Endothelial cell of umbilical vein (primary cell): ENCODE results near the gene MEGF11. TPM values are rescaled to one million over a fixed set of nuclear protein-coding genes. Genes with fewer than 3 reads are reported as not detected.

Experiments used
- BruUV-seq: library from RNA; stranded (reverse); fragments of 400-500 nt; replicated peaks from 2 replicates; lab custom pipeline; 2021; lab: Mats Ljungman, UMichigan
- CTCF ChIA-PET: fragments of 300-600, 350-600 bp; sonication (Branson Sonifier 250); formaldehyde crosslinking; loops from one replicate; lab custom pipeline; 2021; ENCODE audit warnings: antibody characterized with exemption, inconsistent platforms; lab: Charles Lee
- POLR2A ChIA-PET: fragments of 300-600, 350-600 bp; sonication (Branson Sonifier 250); formaldehyde crosslinking; loops from one replicate; lab custom pipeline; 2021; ENCODE audit warnings: antibody characterized with exemption, inconsistent platforms; lab: Charles Lee
- DNase-seq: peaks from one replicate; pipeline ENCODE4 v3.0.0-alpha.2; 2011; ENCODE audit warnings: low read depth, low spot score
- FAIRE-seq: peaks from 2 replicates; lab custom pipeline; 2011; peaks lifted over from hg19 to GRCh38; lab: Jason Lieb, UNC
- H2AFZ ChIP-seq: 2 replicates; pipeline ENCODE4 v1.6.0; 2012; ENCODE audit warnings: low read depth, low read length, control low read depth, inconsistent platforms
- H3K27ac ChIP-seq: 2 replicates; pipeline ENCODE4 v1.5.1; 2011; ENCODE audit warnings: low read depth, mild to moderate bottlenecking, control low read depth, low read length, moderate library complexity; ENCODE audit not compliant: insufficient read depth
- H3K27me3 ChIP-seq, 2 experiments: 2 replicates each; pipeline versions ENCODE4 v1.6.0 to v1.6.1; 2011; ENCODE audit warnings: low read length in 2 of 2, mixed read lengths in 1 of 2; ENCODE audit not compliant: control insufficient read depth in 2 of 2, insufficient read depth in 2 of 2
- H3K36me3 ChIP-seq, 2 experiments: 2 replicates in 1 of 2; 3 replicates in 1 of 2; pipeline ENCODE4 v1.5.1; 2011; ENCODE audit warnings: low read length in 2 of 2, mild to moderate bottlenecking in 1 of 2, moderate library complexity in 1 of 2; ENCODE audit not compliant: control insufficient read depth in 2 of 2, insufficient read depth in 2 of 2; ENCODE audit errors: extremely low read depth in 1 of 2
- H3K4me1 ChIP-seq: 3 replicates; pipeline ENCODE4 v1.5.1; 2011; ENCODE audit warnings: mild to moderate bottlenecking, low read length; ENCODE audit not compliant: control insufficient read depth, insufficient read depth; ENCODE audit errors: extremely low read depth
- H3K4me2 ChIP-seq: 2 replicates; pipeline ENCODE4 v1.6.1; 2011; ENCODE audit warnings: low read length, control low read depth, mixed read lengths; ENCODE audit not compliant: insufficient read depth
- H3K4me3 ChIP-seq, 3 experiments: fragments of 200-600 bp in 1 of 3; sonication (generic), shearing (Covaris generic) in 1 of 3; replicated peaks in 1 of 3; 2 replicates each; pipeline ENCODE4 v1.5.1; 2011 to 2016; ENCODE audit warnings: control low read depth in 3 of 3, low read length in 3 of 3, mild to moderate bottlenecking in 2 of 3, inconsistent platforms in 1 of 3, low read depth in 1 of 3, moderate library complexity in 1 of 3; ENCODE audit not compliant: insufficient read depth in 1 of 3
- H3K79me2 ChIP-seq: 2 replicates; pipeline ENCODE4 v1.6.0; 2012; ENCODE audit warnings: low read length, inconsistent platforms; ENCODE audit not compliant: control insufficient read depth, insufficient read depth
- H3K9ac ChIP-seq: replicated peaks from 2 replicates; pipeline ENCODE3; 2011; ENCODE audit warnings: low read length, control low read depth; ENCODE audit not compliant: insufficient read depth; ENCODE audit errors: extremely low read depth
- H3K9me1 ChIP-seq: replicated peaks from 3 replicates; pipeline ENCODE4 v1.6.0; 2011; ENCODE audit warnings: mild to moderate bottlenecking, low read length; ENCODE audit not compliant: control insufficient read depth, insufficient read depth; ENCODE audit errors: extremely low read depth
- H3K9me3 ChIP-seq: replicated peaks from 2 replicates; pipeline ENCODE4 v1.5.1; 2012; ENCODE audit warnings: low read length, inconsistent platforms; ENCODE audit not compliant: control insufficient read depth, insufficient read depth
- H4K20me1 ChIP-seq: replicated peaks from 2 replicates; pipeline ENCODE3; 2011; ENCODE audit warnings: mild to moderate bottlenecking, low read length; ENCODE audit not compliant: control insufficient read depth, insufficient read depth; ENCODE audit errors: extremely low read depth
- CTCF ChIP-seq, 2 donors: IDR thresholded peaks; 1 replicate in 1 of 2; 2 replicates in 1 of 2; pipeline ENCODE4 v1.5.1; 2011; ENCODE audit warnings: low read length in 2 of 2, mild to moderate bottlenecking in 2 of 2, moderate library complexity in 2 of 2, control low read depth in 1 of 2, inconsistent platforms in 1 of 2, low read depth in 1 of 2; ENCODE audit not compliant: insufficient read depth in 1 of 2; ENCODE audit errors: extremely low read depth in 1 of 2
- EZH2 ChIP-seq: IDR thresholded peaks from 2 replicates; pipeline ENCODE4 v1.6.1; 2012; ENCODE audit warnings: borderline replicate concordance, low read depth, mild to moderate bottlenecking, moderate library complexity, low read length, inconsistent platforms; ENCODE audit not compliant: severe bottlenecking
- FOS ChIP-seq: IDR thresholded peaks from 2 replicates; pipeline ENCODE4 v1.6.1; 2011; ENCODE audit warnings: mild to moderate bottlenecking, low read length, moderate library complexity, borderline replicate concordance; ENCODE audit not compliant: insufficient read depth
- GATA2 ChIP-seq: IDR thresholded peaks from 2 replicates; pipeline ENCODE4 v1.7.0; 2011; ENCODE audit warnings: low read depth, mild to moderate bottlenecking, moderate library complexity, mixed read lengths, low read length; ENCODE audit not compliant: insufficient read length, insufficient read depth
- JUN ChIP-seq: IDR thresholded peaks from 2 replicates; pipeline ENCODE4 v1.6.1; 2011; ENCODE audit warnings: borderline replicate concordance, low read depth; ENCODE audit not compliant: insufficient read length, insufficient read depth
- MAX ChIP-seq: IDR thresholded peaks from 2 replicates; pipeline ENCODE4 v1.6.1; 2011; ENCODE audit not compliant: insufficient read depth, insufficient read length
- MYC ChIP-seq: IDR thresholded peaks from one replicate; pipeline ENCODE4 v1.6.1; 2011; ENCODE audit warnings: mild to moderate bottlenecking, low read depth, low read length
- POLR2A ChIP-seq: IDR thresholded peaks from 2 replicates; pipeline ENCODE4 v1.6.1; 2012; ENCODE audit warnings: low read depth, mild to moderate bottlenecking, control low read depth, low read length
- POLR2AphosphoS5 ChIP-seq: IDR thresholded peaks from 2 replicates; pipeline ENCODE4 v1.6.1; 2012; ENCODE audit warnings: low read depth, mild to moderate bottlenecking, control low read depth, low read length, moderate library complexity; ENCODE audit not compliant: insufficient read depth
- dilution Hi-C: fragments of 300-500 bp; cut with MboI; formaldehyde crosslinking; loops from one replicate; pipeline ENCODE4 v1.15.0; 2019; ENCODE audit warnings: low sequenced_read_pairs; ENCODE audit not compliant: extremely low pct_ligation_motif_present
- intact Hi-C: fragments of 100-400 bp; cut with micrococcal nuclease; formaldehyde crosslinking; loops from one replicate; pipeline ENCODE4 v1.10.0; 2022
- polyA plus RNA-seq, 4 experiments: library from polyadenylated mRNA; depleted of rRNA in 3 of 4; stranded (reverse) in 3 of 4; unstranded in 1 of 4; fragments of >200 nt; gene quantifications; 2 replicates each; pipeline versions ENCODE4 v1.2.1 to v1.2.3, GENCODE V29; 2011 to 2012; ENCODE audit warnings: missing spikeins in 1 of 4
- total RNA-seq: library from RNA; stranded (reverse); gene quantifications from 2 replicates; pipeline ENCODE4 v1.2.3, GENCODE V29; 2021

The MEGF11 gene
- total and polyA plus RNA-seq, 2 donors (not counting 3 experiments of a cell fraction or from before 2014, with no cell fraction given) = not detected

GRCh38 chr15:66294932-66295235, 41.3 kb upstream of the MEGF11 start:
- H3K9ac ChIP-seq = peak overlapping the region; percentile 30
- intact Hi-C loops = loop anchor here (2.0 kb wide), 2 partner anchors 92 to 202 kb away; partner anchors contain the start of genes MAP2K1 and SNAPC5

More at GRCh38 chr15:66294932-66295235, 41.3 kb upstream of the MEGF11 start:
- CTCF ChIA-PET = interaction anchor here (4.3 kb wide), 1 partner anchor 203 kb away, joined by 36 read pairs; the partner anchor contains the start of gene SNAPC5
- DNase-seq (no peak), FAIRE-seq (no peak)
- Histone ChIP-seq H3K4me1 (peaks cover 30% of the 10 kb centered on the region), H4K20me1 (no peaks in the 10 kb centered on the region), H3K9me1 (no peaks in the 10 kb centered on the region), H3K79me2 (peaks cover 10% of the 10 kb centered on the region), H3K36me3 (no peaks in the 10 kb centered on the region), H3K9me3 (no peaks in the 10 kb centered on the region), H3K4me2 (peak overlapping the region; percentile 86), H3K27ac (peak overlapping the region; percentile 71), H2AFZ (no peak overlapping the region), H3K27me3 (no peaks in the 10 kb centered on the region), H3K4me3 (peak overlapping the region in 1 of 3 experiments; percentile 78)
- dilution Hi-C loops = no loop called here
- POLR2A ChIA-PET = no interaction called here
- TF ChIP-seq MYC (no peak), CTCF (IDR thresholded peaks at IDR 0.05; ENCODE audit: extremely low read depth in 1 of 2, insufficient read depth in 1 of 2, low read depth in 1 of 2, low read length in 2 of 2) (no peak), GATA2 (peak; percentile 50), POLR2A (no peak), EZH2 (no peak), JUN (peak; percentile 2), POLR2AphosphoS5 (no peak), MAX (no peak), FOS (peak; percentile 3)
- BruUV-seq = no TSS peak
